Esophagus muscularis mucosa (tissue), 3 donors: ENCODE measurements around the gene ORM2.

Experiments used
- CTCF ChIP-seq, 3 experiments: fragments of 200-600 bp in 2 of 3; fragments of 450-650 bp in 1 of 3; sonication (generic) in 2 of 3; IDR thresholded peaks; one replicate each; pipeline ENCODE4 v1.5.1; 2017 to 2019; ENCODE audit warnings: antibody characterized with exemption in 3 of 3, mild to moderate bottlenecking in 2 of 3, moderate library complexity in 1 of 3
- POLR2A ChIP-seq: fragments of 450-650 bp; IDR thresholded peaks from one replicate; pipeline ENCODE4 v1.6.1; 2017; ENCODE audit warnings: antibody characterized with exemption, moderate library complexity, mild to moderate bottlenecking, low read depth

DNA sequence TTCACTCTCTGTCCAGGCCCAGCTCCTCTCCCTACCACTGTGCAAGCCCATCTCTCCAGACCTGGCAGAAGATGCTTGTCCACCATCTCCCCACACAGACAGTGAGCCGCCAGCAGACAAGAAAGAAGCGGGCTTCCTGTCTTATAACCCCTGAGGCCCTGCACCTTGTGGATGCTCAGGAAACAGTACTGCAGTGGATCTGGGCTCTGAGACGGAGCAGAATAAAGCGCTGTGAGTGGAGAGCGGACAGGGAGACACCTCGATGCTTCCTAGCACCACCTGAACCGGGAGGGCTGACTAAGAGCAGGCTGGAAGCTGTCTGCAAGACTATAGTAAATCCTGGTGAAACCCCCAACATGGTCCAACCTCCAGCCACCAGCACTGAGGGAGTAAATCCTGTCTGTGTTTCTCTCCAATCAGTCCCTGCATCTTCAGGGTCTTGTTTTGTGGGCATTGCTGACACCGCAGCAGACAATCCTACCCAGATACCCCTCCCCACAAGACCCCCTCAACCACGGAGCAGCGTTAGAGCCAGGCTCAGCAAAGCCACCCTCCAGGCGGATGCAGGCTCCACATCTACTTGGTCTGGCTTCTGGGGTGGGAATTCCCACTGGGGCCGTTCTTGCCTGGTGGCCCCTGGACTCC is 18.7 kb downstream of the ORM2 start:
- no peak for TF ChIP-seq POLR2A
- TF ChIP-seq CTCF (IDR thresholded peaks at IDR 0.05): no peak
